B cell (primary cell): ENCODE results near the gene SUCLG2.

Experiments used
- CTCF ChIP-seq: fragments of 200-600 bp; IDR thresholded peaks from one replicate; pipeline ENCODE4 v1.8.0; 2022; ENCODE audit warnings: antibody characterized with exemption, mild to moderate bottlenecking
- EZH2 ChIP-seq: IDR thresholded peaks from 2 replicates; pipeline ENCODE4 v1.6.1; 2012; ENCODE audit warnings: borderline replicate concordance, low read depth, mild to moderate bottlenecking, moderate library complexity, low read length; ENCODE audit not compliant: insufficient read depth, poor library complexity, severe bottlenecking

DNA sequence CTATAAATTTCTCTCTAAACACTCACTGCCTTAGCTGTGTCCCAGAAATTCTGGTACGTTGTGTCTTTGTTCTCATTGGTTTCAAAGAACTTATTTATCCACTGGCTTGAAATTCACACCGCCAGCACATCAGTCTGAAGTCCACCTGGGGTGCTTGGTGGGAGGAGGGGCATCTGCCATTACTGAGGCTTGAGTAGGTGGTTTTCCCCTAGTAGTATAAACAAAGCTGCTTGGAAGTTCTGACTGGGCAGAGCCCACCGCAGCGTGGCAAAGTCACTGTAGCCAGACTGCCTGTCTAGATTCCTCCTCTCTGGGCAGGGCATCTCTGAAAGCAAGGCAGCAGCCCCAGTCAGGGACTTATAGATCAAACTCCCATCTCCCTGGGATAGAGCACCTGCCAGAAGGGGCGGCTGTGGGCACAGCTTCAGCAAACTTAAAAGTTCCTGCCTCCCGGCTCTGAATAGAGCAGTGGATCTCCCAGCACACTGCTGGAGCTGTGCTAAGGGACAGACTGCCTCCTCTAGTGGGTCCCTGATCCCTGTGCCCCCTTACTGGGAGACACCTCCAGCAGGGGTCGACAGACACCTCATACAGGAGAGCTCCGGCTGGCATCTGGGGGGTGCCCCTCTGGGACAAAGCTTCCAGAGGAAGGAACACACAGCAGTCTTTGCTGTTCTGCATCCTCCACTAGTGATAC, 114.1 kb downstream of the SUCLG2 start:
- no peak for TF ChIP-seq CTCF
- TF ChIP-seq EZH2 = no peak
